Brain microvascular endothelial cell (primary cell): ENCODE data around the gene CCDC88C.

ENCODE experiments used
- DNase-seq: peaks from one replicate; pipeline ENCODE4 v3.0.0-alpha.2; 2020
- H3K27ac ChIP-seq: fragments of 250-450 bp; sonication (Bioruptor Pico); 2 replicates; pipeline ENCODE4 v1.5.1; 2020; ENCODE audit warnings: mild to moderate bottlenecking, moderate library complexity
- H3K27me3 ChIP-seq: fragments of 250-450 bp; sonication (Bioruptor Pico); replicated peaks from 2 replicates; pipeline ENCODE4 v1.5.1; 2020; ENCODE audit warnings: mild to moderate bottlenecking
- H3K36me3 ChIP-seq: fragments of 250-450 bp; sonication (Bioruptor Pico); replicated peaks from 2 replicates; pipeline ENCODE4 v1.5.1; 2020; ENCODE audit warnings: mild to moderate bottlenecking
- H3K4me3 ChIP-seq: 2 replicates; pipeline ENCODE4 v1.5.1; 2011; ENCODE audit warnings: low read depth, mild to moderate bottlenecking, control low read depth, low read length, moderate library complexity
- in situ Hi-C: cut with HindIII; loops from 2 replicates; pipeline ENCODE4 v1.10.0; 2017; ENCODE audit warnings: low sequenced_read_pairs, low pct_ligation_motif_present
- TF ChIP-seq, protein P1 (sequence below): IDR thresholded peaks from 2 replicates; pipeline ENCODE4 v1.5.1; 2011; ENCODE audit warnings: low read depth, mild to moderate bottlenecking, moderate library complexity, low read length, control low read depth, inconsistent platforms; ENCODE audit errors: missing control alignments

CCDC88C gene

DNA sequence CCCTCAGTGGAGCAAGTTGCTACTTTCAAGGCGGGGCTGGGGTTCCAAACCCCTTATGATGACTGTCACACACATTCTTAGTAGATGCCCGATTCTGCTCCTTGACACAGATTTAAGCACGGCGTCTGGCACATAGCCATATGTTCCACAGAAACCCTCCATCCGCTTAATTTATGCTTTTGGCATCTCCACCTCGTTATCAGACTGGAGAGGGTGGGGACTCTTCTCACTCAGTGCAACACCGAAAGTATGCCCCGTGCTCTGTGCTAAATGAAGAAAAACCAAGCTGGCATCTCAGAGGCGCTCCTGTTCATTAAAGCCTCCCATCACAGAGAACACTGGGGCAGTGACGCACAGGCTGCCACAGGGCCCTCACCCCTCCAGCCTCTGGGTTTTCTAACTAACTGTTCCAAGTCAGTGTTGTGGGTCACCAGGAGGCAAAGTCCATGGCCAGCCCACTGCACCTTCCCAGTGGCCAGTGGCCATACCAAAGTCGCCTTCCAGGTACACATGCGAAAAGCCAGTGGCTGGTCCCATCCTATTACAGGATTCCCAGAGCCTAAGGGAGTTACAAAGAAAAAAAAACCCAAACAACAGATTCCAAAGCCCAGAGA, 27.3 kb downstream of the CCDC88C start:
- Histone ChIP-seq H3K4me3 (no peak overlapping the region), H3K27me3 (no peaks in the 10 kb centered on the region), H3K27ac (no peak overlapping the region), H3K36me3 (no peaks in the 10 kb centered on the region)
- in situ Hi-C loops, result no loop called here
- no peak for DNase-seq
- TF ChIP-seq, protein P1, sequence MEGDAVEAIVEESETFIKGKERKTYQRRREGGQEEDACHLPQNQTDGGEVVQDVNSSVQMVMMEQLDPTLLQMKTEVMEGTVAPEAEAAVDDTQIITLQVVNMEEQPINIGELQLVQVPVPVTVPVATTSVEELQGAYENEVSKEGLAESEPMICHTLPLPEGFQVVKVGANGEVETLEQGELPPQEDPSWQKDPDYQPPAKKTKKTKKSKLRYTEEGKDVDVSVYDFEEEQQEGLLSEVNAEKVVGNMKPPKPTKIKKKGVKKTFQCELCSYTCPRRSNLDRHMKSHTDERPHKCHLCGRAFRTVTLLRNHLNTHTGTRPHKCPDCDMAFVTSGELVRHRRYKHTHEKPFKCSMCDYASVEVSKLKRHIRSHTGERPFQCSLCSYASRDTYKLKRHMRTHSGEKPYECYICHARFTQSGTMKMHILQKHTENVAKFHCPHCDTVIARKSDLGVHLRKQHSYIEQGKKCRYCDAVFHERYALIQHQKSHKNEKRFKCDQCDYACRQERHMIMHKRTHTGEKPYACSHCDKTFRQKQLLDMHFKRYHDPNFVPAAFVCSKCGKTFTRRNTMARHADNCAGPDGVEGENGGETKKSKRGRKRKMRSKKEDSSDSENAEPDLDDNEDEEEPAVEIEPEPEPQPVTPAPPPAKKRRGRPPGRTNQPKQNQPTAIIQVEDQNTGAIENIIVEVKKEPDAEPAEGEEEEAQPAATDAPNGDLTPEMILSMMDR, result no peak

GRCh38 chr14:91389150-91389549, 28.5 kb downstream of the CCDC88C start:
- TF ChIP-seq, protein P1, result no peak
- in situ Hi-C loops, result no loop called here
- DNase-seq, result no peak
- H3K27me3 ChIP-seq, result no peaks in the 10 kb centered on the region
- no peak overlapping the region for H3K4me3 ChIP-seq
- no peak overlapping the region for H3K27ac ChIP-seq
- no peaks in the 10 kb centered on the region for H3K36me3 ChIP-seq

DNA sequence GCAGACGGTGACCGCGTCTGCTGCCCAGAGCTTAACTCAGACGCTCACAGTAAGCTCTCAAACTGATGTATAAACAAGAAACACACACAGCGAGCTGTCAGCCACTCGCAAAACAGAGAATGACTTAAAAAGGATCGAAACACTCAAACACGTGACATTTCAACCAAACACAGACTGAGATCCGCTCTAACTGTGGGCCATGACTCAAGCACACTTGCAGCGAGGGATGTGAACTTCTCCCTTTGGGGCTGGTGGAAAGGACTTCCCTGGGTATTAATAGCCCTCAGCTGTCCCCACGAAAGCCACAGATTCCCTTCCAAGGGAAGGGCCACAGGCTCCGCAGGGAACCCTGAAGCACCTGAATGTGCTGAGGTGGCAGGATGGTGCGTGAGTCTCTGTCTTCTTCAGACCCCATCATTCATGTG, 29.1 kb downstream of the CCDC88C start:
- DNase-seq, result no peak
- H3K4me3 ChIP-seq, result no peak overlapping the region
- H3K27ac ChIP-seq, result no peak overlapping the region
- no peaks in the 10 kb centered on the region for H3K27me3 ChIP-seq
- in situ Hi-C loops, result no loop called here
- H3K36me3 ChIP-seq, result no peaks in the 10 kb centered on the region
- TF ChIP-seq, protein P1, result no peak

- Histone ChIP-seq H3K4me3 (no peak overlapping the region), H3K27me3 (no peaks in the 10 kb centered on the region), H3K36me3 (no peaks in the 10 kb centered on the region), H3K27ac (no peak overlapping the region)
- TF ChIP-seq, protein P1, result no peak
- DNase-seq, result no peak
- in situ Hi-C loops, result no loop called here
Measured at GRCh38 chr14:91387951-91388381, 29.7 kb downstream of the CCDC88C start.

DNA sequence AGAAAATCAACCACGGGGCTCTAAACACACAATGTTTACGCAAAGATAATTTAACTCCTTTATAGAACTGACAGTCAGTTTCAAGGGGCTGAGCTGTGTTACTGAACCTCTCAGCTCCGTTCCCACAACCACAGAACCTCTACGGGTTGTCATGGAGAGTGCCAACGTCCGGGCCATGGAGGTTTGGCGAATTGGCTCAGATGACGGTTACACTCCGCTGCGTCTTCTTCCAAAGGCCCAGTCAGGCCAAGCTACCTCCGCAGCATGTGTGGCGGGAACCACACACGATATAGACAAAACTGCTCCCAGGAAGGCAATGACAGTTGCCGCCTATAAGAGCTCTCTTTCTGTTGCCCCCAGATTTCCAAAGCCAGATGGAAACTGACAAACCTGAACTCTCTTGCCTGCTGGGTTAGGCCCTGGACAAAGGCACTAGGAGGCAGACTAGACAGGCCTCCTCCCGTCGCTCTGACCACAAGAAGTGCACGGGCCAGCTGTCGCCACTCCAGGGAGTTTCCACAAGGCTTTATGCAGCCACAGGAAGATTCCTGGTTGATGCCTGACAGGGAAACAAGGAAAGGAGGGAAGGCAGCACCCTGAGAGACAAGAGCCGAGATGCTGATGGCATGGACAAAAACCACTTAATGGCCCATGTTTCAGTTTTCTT, 30.3 kb downstream of the CCDC88C start:
- H3K27ac ChIP-seq, result no peak overlapping the region
- TF ChIP-seq, protein P1, result no peak
- no peaks in the 10 kb centered on the region for H3K36me3 ChIP-seq
- H3K27me3 ChIP-seq, result no peaks in the 10 kb centered on the region
- peak; percentile 27 for DNase-seq
- no peak overlapping the region for H3K4me3 ChIP-seq
- in situ Hi-C loops, result no loop called here

GRCh38 chr14:91385697-91386096, 31.9 kb downstream of the CCDC88C start:
- Histone ChIP-seq H3K27ac (no peak overlapping the region), H3K27me3 (no peaks in the 10 kb centered on the region), H3K4me3 (no peak overlapping the region), H3K36me3 (no peaks in the 10 kb centered on the region)
- in situ Hi-C loops, result no loop called here
- no peak for DNase-seq
- TF ChIP-seq, protein P1, result no peak
